ENCODE measurements around the gene ZNF532.

GRCh38 chr18:58901783-58902182 lies 37.1 kb downstream of the ZNF532 start:
- no peak for TF ChIP-seq CTCF (IDR thresholded peaks at IDR 0.05)
- no peak for TF ChIP-seq POLR2AphosphoS5 (IDR thresholded peaks at IDR 0.05; ENCODE audit: insufficient read depth in 1 of 2, low read depth in 1 of 2)
